Tibial artery (tissue), 4 donors: ENCODE data around the gene MINDY3.
A peak's percentile ranks its signal among the peaks of the same experiment; 100 is the strongest.

Source experiments
- DNase-seq, 2 donors: peaks; one replicate each; pipeline ENCODE4 v3.0.0-alpha.2; 2019
- H3K27ac ChIP-seq, 2 donors: fragments of 200-600 bp; sonication (generic) in 1 of 2; 1 replicate in 1 of 2; 2 replicates in 1 of 2; pipeline ENCODE4 v1.5.1; 2018 to 2019; ENCODE audit warnings: mild to moderate bottlenecking in 1 of 2
- H3K27me3 ChIP-seq, 2 donors: fragments of 200-600 bp; sonication (generic) in 1 of 2; one replicate each; pipeline versions ENCODE4 v1.5.1 to v1.6.0; 2016 to 2019
- H3K36me3 ChIP-seq, 3 donors: fragments of 200-600 bp; sonication (generic) in 2 of 3; one replicate each; pipeline ENCODE4 v1.5.1; 2016 to 2019; ENCODE audit warnings: mild to moderate bottlenecking in 2 of 3
- H3K4me1 ChIP-seq, 4 donors: fragments of 200-600 bp; sonication (generic) in 2 of 4; 1 replicate in 3 of 4; 2 replicates in 1 of 4; pipeline ENCODE4 v1.5.1; 2016 to 2019
- H3K4me3 ChIP-seq, 2 donors: fragments of 200-600 bp; sonication (generic) in 1 of 2; 1 replicate in 1 of 2; 2 replicates in 1 of 2; pipeline ENCODE4 v1.5.1; 2018 to 2019; ENCODE audit warnings: mild to moderate bottlenecking in 2 of 2
- H3K9me3 ChIP-seq, 3 donors: fragments of 200-600 bp; sonication (generic) in 1 of 3; one replicate each; pipeline ENCODE4 v1.5.1; 2016 to 2019
- CTCF ChIP-seq, 2 experiments: fragments of 200-600 bp in 1 of 2; fragments of 450-650 bp in 1 of 2; IDR thresholded peaks; one replicate each; pipeline ENCODE4 v1.5.1; 2017 to 2019; ENCODE audit warnings: antibody characterized with exemption in 2 of 2, mild to moderate bottlenecking in 1 of 2, moderate library complexity in 1 of 2
- intact Hi-C: fragments of 100-400 bp; cut with DNase I; formaldehyde crosslinking; loops from one replicate; pipeline ENCODE4 v1.15.0; 2023; ENCODE audit warnings: low total_unique reads

The MINDY3 gene

DNA sequence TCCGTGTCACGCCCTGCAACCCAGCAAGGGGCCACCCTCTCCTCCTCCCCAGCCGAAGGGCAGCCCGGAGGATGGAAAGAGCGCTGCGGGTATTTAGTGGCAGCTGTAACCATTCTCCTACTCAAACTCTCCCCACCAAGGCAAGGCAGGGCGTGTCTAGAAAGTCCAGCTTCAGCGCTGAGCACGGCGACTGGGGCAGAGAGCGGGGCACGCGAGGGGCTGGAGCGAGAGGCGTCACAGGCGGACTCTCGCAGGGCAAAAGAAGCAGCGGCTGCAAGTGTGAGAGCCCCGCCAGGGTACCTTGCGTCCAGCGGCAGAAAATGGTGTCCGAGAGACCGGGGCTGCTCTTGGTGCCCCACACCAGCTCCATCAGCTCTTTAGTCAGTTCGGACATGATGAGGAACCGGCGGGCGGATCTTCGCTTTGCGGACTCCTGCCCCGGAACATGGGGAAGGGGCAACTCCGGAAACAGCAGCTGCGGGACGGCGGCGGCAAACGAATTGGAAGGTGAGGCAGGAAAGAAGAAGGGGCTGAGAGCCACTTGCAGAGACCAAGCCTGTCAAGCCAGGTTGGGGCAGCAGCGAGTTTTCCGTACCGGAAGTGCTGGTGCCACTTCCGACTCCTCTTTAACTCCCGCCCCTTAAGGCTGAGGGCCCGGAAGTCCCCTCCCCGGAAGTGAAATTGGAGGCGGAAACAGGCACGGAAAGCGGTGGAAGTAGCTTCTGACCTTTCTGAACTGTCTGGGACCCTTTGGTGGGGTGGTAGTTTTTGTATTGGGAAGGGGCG, at the start of gene MINDY3:
TSS of gene MINDY3 (minus strand) at position 602 of the 786 bp plus-strand sequence. CDS start at position 394, 208 bp downstream.
- intact Hi-C loops = no loop called here
- Histone ChIP-seq H3K4me1 (peaks cover 0 to 36% (median 13%) of the 10 kb centered on the region in 4 donors), H3K36me3 (no peaks in the 10 kb centered on the region), H3K9me3 (no peaks in the 10 kb centered on the region), H3K27me3 (no peaks in the 10 kb centered on the region), H3K27ac (peak within 1 kb of the TSS; percentile 75 to 82), H3K4me3 (peak within 1 kb of the TSS; percentile 69 to 83)
- peak; percentile 79 to 86 for DNase-seq
- TF ChIP-seq CTCF (IDR thresholded peaks at IDR 0.05) = no peak

DNA sequence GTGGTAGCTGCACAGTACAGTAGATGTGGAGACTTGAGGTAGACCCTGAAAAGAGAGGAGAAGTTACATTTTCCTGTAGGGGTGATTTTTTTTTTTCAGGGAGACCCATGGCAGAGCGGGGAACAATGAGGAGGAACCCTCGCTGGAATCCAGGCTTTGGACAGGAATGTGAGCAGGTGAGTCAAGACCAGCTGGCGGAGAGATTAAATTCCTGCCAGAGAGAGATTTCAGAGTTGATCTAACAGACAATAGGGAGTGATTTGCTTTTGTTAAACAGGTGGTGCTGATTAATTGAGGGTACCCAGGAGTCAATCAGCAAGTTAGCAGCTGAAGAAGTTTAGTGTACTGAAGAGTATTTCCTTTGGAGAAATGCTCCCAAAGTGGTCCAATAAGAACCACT, 41.6 kb upstream of the MINDY3 start:
- no peak for DNase-seq
- no peaks in the 10 kb centered on the region for H3K36me3 ChIP-seq
- H3K27me3 ChIP-seq = peaks cover 0 to 6% of the 10 kb centered on the region in 2 donors
- no peaks in the 10 kb centered on the region for H3K4me1 ChIP-seq
- H3K27ac ChIP-seq = no peak overlapping the region
- intact Hi-C loops = no loop called here
- H3K4me3 ChIP-seq = no peak overlapping the region
- TF ChIP-seq CTCF (IDR thresholded peaks at IDR 0.05) = no peak
- no peaks in the 10 kb centered on the region for H3K9me3 ChIP-seq

- Histone ChIP-seq H3K9me3 (no peaks in the 10 kb centered on the region), H3K36me3 (no peaks in the 10 kb centered on the region), H3K27ac (no peak overlapping the region), H3K27me3 (peaks cover 0 to 6% of the 10 kb centered on the region in 2 donors), H3K4me3 (no peak overlapping the region), H3K4me1 (no peaks in the 10 kb centered on the region)
- peak in 1 of 2 experiments; percentile 20 for TF ChIP-seq CTCF (IDR thresholded peaks at IDR 0.05)
- no peak for DNase-seq
- intact Hi-C loops = no loop called here
Observed at GRCh38 chr10:15898046-15898445, 37.7 kb upstream of the MINDY3 start.

DNA sequence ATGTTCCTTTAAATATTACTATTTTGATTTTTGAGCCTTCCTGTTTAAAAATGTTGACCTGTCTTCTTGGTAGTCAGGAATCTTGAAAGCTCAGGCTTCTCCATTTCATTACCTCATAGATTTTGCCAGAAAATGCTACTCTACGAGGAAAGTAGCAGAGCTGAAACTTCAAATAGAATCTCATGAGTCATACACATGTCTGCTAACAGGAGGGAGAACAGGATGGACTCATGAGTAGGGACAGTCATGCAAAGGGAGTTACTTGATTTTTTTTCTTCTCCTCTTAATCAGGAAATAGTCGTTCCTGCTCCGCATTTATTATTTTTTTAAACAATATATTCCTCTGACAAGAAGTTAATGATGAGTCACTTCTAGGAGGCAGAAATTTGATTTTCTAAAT, 37.0 kb upstream of the MINDY3 start:
- intact Hi-C loops = no loop called here
- no peak for TF ChIP-seq CTCF (IDR thresholded peaks at IDR 0.05)
- H3K27me3 ChIP-seq = peaks cover 0 to 6% of the 10 kb centered on the region in 2 donors
- H3K4me1 ChIP-seq = no peaks in the 10 kb centered on the region
- H3K4me3 ChIP-seq = no peak overlapping the region
- H3K27ac ChIP-seq = no peak overlapping the region
- H3K9me3 ChIP-seq = no peaks in the 10 kb centered on the region
- no peaks in the 10 kb centered on the region for H3K36me3 ChIP-seq
- DNase-seq = no peak

DNA sequence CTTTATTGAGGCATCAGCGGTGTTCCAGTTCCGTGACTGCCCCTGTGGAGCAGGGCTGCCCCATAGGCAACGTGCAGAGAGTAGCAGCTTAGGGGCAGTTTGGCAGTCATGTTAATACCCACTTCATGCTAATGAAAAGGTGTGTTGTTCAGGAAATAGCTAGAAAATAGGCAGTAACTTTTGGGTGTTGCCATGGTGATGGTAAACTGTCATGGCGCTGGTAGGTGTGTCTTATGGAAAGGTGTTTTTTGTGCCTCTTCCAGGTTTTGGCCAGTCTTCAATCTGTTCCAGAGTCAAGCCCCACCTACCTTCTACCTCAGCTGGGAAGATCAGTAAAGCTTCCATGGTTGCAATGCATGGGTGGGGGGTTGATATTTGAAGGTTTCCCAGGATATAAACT, 36.3 kb upstream of the MINDY3 start:
- Histone ChIP-seq H3K27me3 (peaks cover 0 to 4% of the 10 kb centered on the region in 2 donors), H3K27ac (no peak overlapping the region), H3K4me1 (no peaks in the 10 kb centered on the region), H3K9me3 (no peaks in the 10 kb centered on the region), H3K36me3 (no peaks in the 10 kb centered on the region), H3K4me3 (no peak overlapping the region)
- no peak for DNase-seq
- intact Hi-C loops = no loop called here
- TF ChIP-seq CTCF (IDR thresholded peaks at IDR 0.05) = no peak
